SK-N-SH treated with all-trans-retinoic acid at 6 μM for 48 hours (cell line): ENCODE data around the gene LMF1.

Source experiments
- OSR1 ChIP-seq: fragments of 250-450 bp; sonication (Bioruptor Pico); IDR thresholded peaks from 2 replicates; pipeline ENCODE4 v1.8.0; 2022; ENCODE audit warnings: moderate library complexity, mild to moderate bottlenecking, inconsistent platforms
- RARB ChIP-seq: fragments of 250-450 bp; sonication (Bioruptor Pico); IDR thresholded peaks from 2 replicates; pipeline ENCODE4 v1.8.0; 2021; ENCODE audit warnings: mild to moderate bottlenecking, moderate library complexity
- SNAI2 ChIP-seq: fragments of 250-450 bp; sonication (Bioruptor Pico); IDR thresholded peaks from 2 replicates; pipeline ENCODE4 v1.5.0; 2020; ENCODE audit warnings: mild to moderate bottlenecking, moderate library complexity
- ZNF70 ChIP-seq: fragments of 450-650 bp; formaldehyde crosslinking; IDR thresholded peaks from 2 replicates; pipeline ENCODE4 v1.5.0; 2020; ENCODE audit warnings: mild to moderate bottlenecking, moderate library complexity

GRCh38 chr16:898216-898615 is 72.6 kb downstream of the LMF1 start:
- TF ChIP-seq OSR1 = no peak
- no peak for TF ChIP-seq RARB (CRISPR knock-in tag)
- TF ChIP-seq SNAI2 = no peak
- TF ChIP-seq ZNF70 (CRISPR knock-in tag) = no peak
